HG03175 (cell line): ENCODE results near the gene TMEM229B.
A peak's percentile ranks its signal among the peaks of the same experiment; 100 is the strongest.

Experiments used
- ATAC-seq: cut with Tn5 transposase; IDR thresholded peaks from one replicate; pipeline ENCODE4 v1.9.1; 2021; ENCODE audit warnings: mild to moderate bottlenecking, moderate library complexity; ENCODE audit not compliant: unreplicated experiment

TMEM229B gene

DNA sequence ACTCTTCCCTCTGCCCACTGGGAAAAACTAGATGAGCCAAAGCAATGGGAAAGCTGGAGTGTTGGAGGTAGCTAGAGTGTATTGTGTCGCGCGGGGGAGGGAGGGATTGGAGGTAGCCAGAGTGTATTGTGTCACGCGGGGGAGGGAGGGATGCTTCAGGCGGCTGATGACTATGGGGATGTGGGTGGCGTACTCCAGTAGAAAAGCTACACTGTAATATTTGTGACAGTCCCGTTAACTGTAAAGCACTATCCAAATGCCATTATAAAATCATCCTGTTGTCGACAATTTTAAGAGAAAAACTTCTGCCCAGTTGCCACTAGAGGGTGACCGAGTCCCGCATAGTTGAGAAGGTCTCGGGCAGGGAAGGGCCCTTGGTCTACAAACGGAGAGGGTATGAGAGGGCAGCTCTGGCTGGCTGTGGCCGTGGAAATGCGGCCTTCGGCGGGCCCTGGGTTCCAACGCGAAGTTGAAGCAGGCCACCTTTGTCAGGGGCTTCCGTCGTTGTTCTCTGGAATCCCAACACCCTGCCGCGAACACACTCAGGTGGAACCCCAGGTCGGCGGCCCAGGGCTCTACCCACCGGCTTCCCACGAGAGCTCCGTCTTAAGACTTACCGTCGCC, 61.4 kb downstream of the TMEM229B start:
- ATAC-seq = peak; percentile 55

- no peak for ATAC-seq
These were observed 62.4 kb downstream of the TMEM229B start for GRCh38 chr14:67426161-67426560.

DNA sequence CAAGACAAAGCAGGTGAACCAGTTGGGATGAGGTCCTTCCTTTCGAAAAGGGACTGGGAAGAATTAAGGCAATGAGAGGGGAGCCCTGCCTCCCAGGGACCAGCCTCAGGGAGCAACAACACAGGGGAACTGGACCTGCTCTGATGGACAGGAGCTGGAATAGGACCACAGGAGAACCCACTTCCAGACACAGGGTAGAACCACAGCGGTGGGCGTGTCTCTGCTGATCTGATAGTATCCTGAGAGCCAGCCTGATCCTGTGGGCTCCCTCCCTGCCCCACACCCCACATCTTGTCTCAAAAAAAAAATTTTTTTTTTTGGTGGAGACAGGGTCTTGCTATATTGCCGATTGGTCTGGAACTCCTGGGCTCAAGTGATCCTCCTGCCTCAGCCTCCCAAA, 62.9 kb downstream of the TMEM229B start:
- ATAC-seq = no peak

DNA sequence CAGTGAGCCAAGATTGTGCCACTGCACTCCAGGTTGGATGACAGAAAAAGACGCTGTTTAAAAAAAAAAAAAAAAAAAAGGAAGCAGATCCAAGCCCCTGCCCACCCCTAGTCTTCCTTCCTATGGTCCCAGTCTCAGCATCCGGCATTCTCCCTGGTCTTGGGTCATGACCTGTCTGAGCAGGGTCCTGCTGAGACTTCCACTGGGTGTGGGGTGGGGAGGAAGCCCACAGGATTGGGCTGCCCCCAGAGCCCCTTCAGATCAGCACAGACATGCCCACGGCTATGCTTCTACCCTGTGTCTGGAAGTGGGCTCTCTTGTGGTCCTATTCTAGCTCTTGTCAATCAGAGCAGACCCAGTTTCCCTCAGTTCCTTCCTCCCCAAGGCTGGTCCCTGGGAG, 64.0 kb downstream of the TMEM229B start:
- ATAC-seq = no peak

- ATAC-seq = no peak
These were observed 65.1 kb downstream of the TMEM229B start for GRCh38 chr14:67423424-67423823.

DNA sequence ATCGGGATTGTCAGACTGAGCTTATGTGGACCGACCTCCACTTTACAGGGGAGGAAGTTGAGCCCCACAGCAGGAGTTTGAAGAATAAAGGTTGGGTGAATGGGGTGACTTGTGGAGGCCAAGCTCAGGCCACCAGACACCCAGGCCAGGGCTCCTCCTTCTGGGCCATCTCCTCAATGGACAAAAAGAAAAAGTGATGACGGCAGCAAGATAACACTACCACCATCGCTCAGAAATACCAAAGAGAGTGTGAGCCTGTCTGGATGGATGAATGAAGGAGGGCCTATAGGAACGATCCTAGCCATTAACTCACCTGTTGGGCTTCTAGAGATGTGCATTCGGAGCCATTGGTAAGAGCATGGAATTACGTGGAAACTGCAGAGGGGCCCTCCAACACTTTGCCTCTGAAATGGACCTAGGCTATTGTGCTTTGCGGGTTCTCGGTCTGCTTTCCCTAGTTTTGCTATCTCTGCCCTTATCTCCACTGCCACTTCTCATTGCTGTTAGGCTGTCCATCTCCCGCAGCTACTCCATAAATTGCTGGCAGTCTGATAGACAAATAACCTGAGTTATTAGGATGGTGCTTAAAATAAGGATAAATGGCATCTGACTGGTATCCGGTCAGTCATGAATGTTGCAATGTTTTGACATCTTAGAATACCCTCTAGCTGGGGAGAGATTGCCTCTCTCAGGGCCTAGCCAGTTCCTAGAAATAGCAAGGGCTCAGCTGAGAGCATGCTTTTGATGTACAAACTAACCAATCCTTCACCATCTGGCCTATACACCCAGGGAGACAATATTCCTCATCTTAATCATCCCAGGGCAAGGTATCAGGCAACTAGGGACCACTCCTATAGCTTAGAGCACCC, 66.9 kb downstream of the TMEM229B start:
- no peak for ATAC-seq
